Adrenal gland (tissue), 12 donors: ENCODE measurements around the gene STK39. TPM values are rescaled to one million over a fixed set of nuclear protein-coding genes. Genes with fewer than 3 reads are reported as not detected.

Experiments used
- DNase-seq, 7 donors: peaks; one replicate each; pipeline ENCODE4 v3.0.0-alpha.2; 2019 to 2020
- H3K27ac ChIP-seq, 5 donors: fragments of 200-600 bp; sonication (generic) in 4 of 5; 1 replicate in 3 of 5; 2 replicates in 2 of 5; pipeline versions ENCODE4 v1.5.1 to v1.8.0; 2016 to 2020; ENCODE audit warnings: mild to moderate bottlenecking in 1 of 5
- H3K27me3 ChIP-seq: fragments of 200-600 bp; 2 replicates; pipeline ENCODE4 v1.8.0; 2021
- H3K36me3 ChIP-seq, 2 donors: fragments of 200-600 bp; replicated peaks in 1 of 2; 1 replicate in 1 of 2; 2 replicates in 1 of 2; pipeline versions ENCODE4 v1.5.1 to v1.8.0; 2018 to 2022
- H3K4me1 ChIP-seq, 2 donors: fragments of 200-600 bp; replicated peaks in 1 of 2; 1 replicate in 1 of 2; 2 replicates in 1 of 2; pipeline versions ENCODE4 v1.5.1 to v1.8.0; 2018 to 2021
- H3K4me3 ChIP-seq, 4 donors: fragments of 200-600 bp; sonication (generic) in 3 of 4; one replicate each; pipeline ENCODE4 v1.5.1; 2016 to 2018
- H3K9me3 ChIP-seq, 3 donors: fragments of 200-600 bp; sonication (generic) in 1 of 3; replicated peaks in 1 of 3; 1 replicate in 2 of 3; 2 replicates in 1 of 3; pipeline versions ENCODE4 v1.5.1 to v1.8.0; 2016 to 2021
- CTCF ChIP-seq, 6 experiments: fragments of 450-650 bp in 4 of 6; fragments of 200-600 bp in 2 of 6; sonication (generic) in 1 of 6; IDR thresholded peaks; 1 replicate in 5 of 6; 2 replicates in 1 of 6; pipeline versions ENCODE4 v1.5.1 to v1.8.0; 2016 to 2021; ENCODE audit warnings: antibody characterized with exemption in 6 of 6, mild to moderate bottlenecking in 2 of 6, moderate library complexity in 1 of 6
- POLR2A ChIP-seq, 2 donors: fragments of 450-650 bp; IDR thresholded peaks; one replicate each; pipeline ENCODE4 v1.6.1; 2017; ENCODE audit warnings: antibody characterized with exemption in 2 of 2, mild to moderate bottlenecking in 2 of 2, moderate library complexity in 1 of 2
- WGBS, 4 donors: extraction: QIAGEN DNeasy Blood & Tissue Kit in 2 of 4; methylation state at CpG; one replicate each; pipeline versions ENCODE4 v1.1.5 to v1.1.7; 2013 to 2017; 5-methylcytosine and 5-hydroxymethylcytosine counted together
- intact Hi-C, 2 donors: fragments of 100-400 bp; cut with DNase I; formaldehyde crosslinking; loops; one replicate each; pipeline versions ENCODE4 v1.14.1 to v1.15.0; 2022 to 2023
- polyA plus RNA-seq, 3 donors: library from polyadenylated mRNA; stranded (reverse); fragments of 200-250 nt in 2 of 3; fragments of 350-450 nt in 1 of 3; fragmentation: Illumina TruSeq in 1 of 3; extraction: RNeasy Lipid Tissue Mini Kit (QIAGEN cat#74804) in 1 of 3; gene quantifications; one replicate each; pipeline ENCODE4 v1.2.3, GENCODE V29; 2013 to 2014
- total RNA-seq, 9 donors: library from RNA; depleted of rRNA in 4 of 9; stranded (reverse); fragments of >200 nt in 4 of 9; fragments of 120-200 nt in 1 of 9; fragmentation: NEBNext Ultra II Directional in 1 of 9; extraction: Animal tissue kit (Norgen Biotek cat#: 25700) in 1 of 9; gene quantifications; one replicate each; pipeline versions ENCODE4 v1.1.0 to v1.2.4, GENCODE V29; 2013 to 2023
- donor health status: healthy with polysubstance abuse.
- donor health status: Bipolar disorder and iron deficiency.
- donor health status: DM: yes; HTN: yes; CAD: no.
- donor health status: DM: no; HTN: no; CAD: no.
- donor health status: DM: no; HTN: no; CAD: no.
- donor health status: DM: yes; HTN: yes; CAD: no.

STK39 gene
- total and polyA plus RNA-seq, 12 donors: 2.4 to 11.1 (median 5.8) TPM

DNA sequence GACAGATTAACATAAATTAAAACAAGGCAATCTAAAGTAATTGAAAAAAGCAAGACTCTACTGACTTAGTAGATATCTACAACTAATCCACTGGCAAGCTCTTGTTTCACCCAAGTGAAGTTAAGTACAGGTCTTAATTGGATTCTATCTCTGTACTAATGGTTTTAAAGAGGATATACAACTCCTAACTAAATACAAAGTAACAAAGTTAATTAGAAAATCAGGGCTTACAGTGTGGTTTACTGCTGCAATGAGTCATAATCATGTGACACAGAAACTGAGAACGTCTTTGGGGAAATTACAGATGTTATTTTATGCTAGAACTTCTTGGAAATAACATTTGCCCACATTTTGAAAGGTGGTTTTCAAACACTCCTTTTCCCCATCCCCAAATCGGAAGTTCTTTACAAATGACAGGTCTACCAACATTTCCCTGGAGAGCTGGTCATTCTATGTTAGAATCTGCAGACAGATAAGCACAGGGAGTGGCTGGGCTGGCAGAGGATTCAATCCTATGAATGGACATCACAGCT is 245.3 kb downstream of the STK39 start:
- no peak for DNase-seq
- Histone ChIP-seq H3K4me1 (no peaks in the 10 kb centered on the region), H3K36me3 (no peaks in the 10 kb centered on the region), H3K9me3 (no peaks in the 10 kb centered on the region), H3K4me3 (no peak overlapping the region), H3K27me3 (no peaks in the 10 kb centered on the region), H3K27ac (no peak overlapping the region)
- TF ChIP-seq POLR2A (IDR thresholded peaks at IDR 0.05) (no peak), CTCF (IDR thresholded peaks at IDR 0.05) (no peak)
- WGBS, 4 donors: 58 to 78% (median 66%) methylated on average over 2 of the region's 2 CpGs
- intact Hi-C loops: no loop called here

DNA sequence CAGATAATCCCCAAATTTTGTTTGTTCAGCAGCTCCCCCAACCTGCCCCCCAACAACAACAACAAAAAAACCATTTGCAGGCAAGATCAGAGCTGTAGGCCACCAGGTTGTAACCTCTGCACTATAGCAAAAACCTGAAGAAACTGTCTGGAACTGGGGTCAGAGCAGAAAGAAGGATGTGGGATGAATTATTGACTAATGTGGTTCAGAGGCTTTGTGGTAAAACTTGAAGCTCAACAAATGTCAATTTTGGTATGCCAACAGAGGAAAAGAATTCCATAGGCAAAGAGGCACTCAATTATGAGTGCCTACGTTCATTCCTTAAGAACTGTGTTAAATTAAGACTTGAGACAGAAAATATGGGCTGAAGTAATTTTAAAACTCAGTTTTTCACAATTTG is 255.1 kb downstream of the STK39 start:
- intact Hi-C loops: no loop called here
- Histone ChIP-seq H3K27me3 (no peaks in the 10 kb centered on the region), H3K4me1 (no peaks in the 10 kb centered on the region), H3K36me3 (no peaks in the 10 kb centered on the region), H3K4me3 (no peak overlapping the region), H3K27ac (no peak overlapping the region), H3K9me3 (no peaks in the 10 kb centered on the region)
- WGBS, 4 donors: 86 to 100% (median 95%) methylated on average over 1 of the region's 1 CpG
- no peak for DNase-seq
- no peak for TF ChIP-seq POLR2A (IDR thresholded peaks at IDR 0.05)
- no peak for TF ChIP-seq CTCF (IDR thresholded peaks at IDR 0.05)

DNA sequence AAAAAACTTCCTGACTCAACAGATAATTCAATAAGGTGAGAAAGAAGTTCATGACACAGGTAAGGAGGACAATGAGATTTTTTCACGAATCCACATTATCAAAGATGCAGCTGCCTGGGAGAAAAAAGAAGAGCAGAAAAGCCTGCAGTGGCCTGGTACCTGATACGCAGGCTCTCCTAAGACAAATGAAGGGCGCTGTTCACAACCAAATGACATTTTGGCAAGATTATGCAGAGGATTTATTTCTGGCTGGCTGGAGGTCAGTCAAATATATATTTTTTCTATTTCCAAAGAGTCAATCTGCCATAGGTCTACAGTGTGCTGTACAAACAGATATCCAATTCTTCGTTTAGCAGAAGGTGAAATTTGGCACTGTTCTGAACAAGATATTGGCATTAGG is 257.3 kb downstream of the STK39 start:
- 80 to 88% (median 84%) methylated on average over 4 of the region's 4 CpGs for WGBS, 4 donors
- no peaks in the 10 kb centered on the region for H3K4me1 ChIP-seq
- no peak overlapping the region for H3K27ac ChIP-seq
- H3K36me3 ChIP-seq: no peaks in the 10 kb centered on the region
- no peak overlapping the region for H3K4me3 ChIP-seq
- H3K9me3 ChIP-seq: no peaks in the 10 kb centered on the region
- H3K27me3 ChIP-seq: no peaks in the 10 kb centered on the region
- TF ChIP-seq POLR2A (IDR thresholded peaks at IDR 0.05) (no peak), CTCF (IDR thresholded peaks at IDR 0.05) (no peak)
- no peak for DNase-seq
- intact Hi-C loops: no loop called here

- no peaks in the 10 kb centered on the region for H3K36me3 ChIP-seq
Observed at GRCh38 chr2:167988296-167988695, 259.1 kb downstream of the STK39 start.

More at GRCh38 chr2:167988296-167988695, 259.1 kb downstream of the STK39 start:
- Histone ChIP-seq H3K27me3 (no peaks in the 10 kb centered on the region), H3K4me1 (no peaks in the 10 kb centered on the region), H3K27ac (no peak overlapping the region), H3K4me3 (no peak overlapping the region), H3K9me3 (no peaks in the 10 kb centered on the region)
- TF ChIP-seq CTCF (IDR thresholded peaks at IDR 0.05) (no peak), POLR2A (IDR thresholded peaks at IDR 0.05) (no peak)
- 92 to 95% (median 93%) methylated on average over 2 of the region's 2 CpGs for WGBS, 4 donors
- DNase-seq: no peak
- intact Hi-C loops: no loop called here
